CD14-positive monocyte (primary cell): ENCODE measurements around the gene SLC25A46. TPM values are rescaled to one million over a fixed set of nuclear protein-coding genes. Genes with fewer than 3 reads are reported as not detected.

Experiments
- DNase-seq, 3 donors: peaks; one replicate each; pipeline ENCODE4 v3.0.0-alpha.2; 2011 to 2022
- H2AFZ ChIP-seq: 2 replicates; pipeline ENCODE4 v1.6.0; 2012; ENCODE audit warnings: mild to moderate bottlenecking, low read depth, low read length, inconsistent platforms; ENCODE audit not compliant: insufficient read depth, poor library complexity, severe bottlenecking
- H3K27ac ChIP-seq, 2 donors: 1 replicate in 1 of 2; 2 replicates in 1 of 2; pipeline ENCODE4 v1.5.1; 2012 to 2013; ENCODE audit warnings: low read length in 2 of 2, control low read depth in 1 of 2, inconsistent platforms in 1 of 2, low read depth in 1 of 2, mild to moderate bottlenecking in 1 of 2
- H3K27me3 ChIP-seq, 2 donors: one replicate each; pipeline versions ENCODE4 v1.6.0 to v1.6.1; 2011 to 2013; ENCODE audit warnings: low read length in 2 of 2; ENCODE audit not compliant: control insufficient read depth in 2 of 2, insufficient read depth in 2 of 2
- H3K36me3 ChIP-seq, 2 donors: replicated peaks in 1 of 2; 1 replicate in 1 of 2; 2 replicates in 1 of 2; pipeline versions ENCODE4 v1.5.1 to v1.6.1; 2012 to 2013; ENCODE audit warnings: low read length in 2 of 2, control low read depth in 1 of 2, inconsistent platforms in 1 of 2, mild to moderate bottlenecking in 1 of 2; ENCODE audit not compliant: insufficient read depth in 2 of 2, control insufficient read depth in 1 of 2
- H3K4me1 ChIP-seq, 2 donors: 1 replicate in 1 of 2; 2 replicates in 1 of 2; pipeline versions ENCODE4 v1.5.1 to v1.6.1; 2012 to 2013; ENCODE audit warnings: low read length in 2 of 2, control low read depth in 1 of 2, inconsistent platforms in 1 of 2, mild to moderate bottlenecking in 1 of 2, moderate library complexity in 1 of 2; ENCODE audit not compliant: insufficient read depth in 2 of 2, control insufficient read depth in 1 of 2
- H3K4me2 ChIP-seq: replicated peaks from 2 replicates; pipeline ENCODE3; 2012; ENCODE audit warnings: low read length, moderate library complexity, mild to moderate bottlenecking; ENCODE audit not compliant: poor library complexity, severe bottlenecking; ENCODE audit errors: extremely low read depth
- H3K4me3 ChIP-seq, 3 experiments: fragments of 200-600 bp in 1 of 3; sonication (generic) in 1 of 3; replicated peaks in 1 of 3; 1 replicate in 2 of 3; 2 replicates in 1 of 3; pipeline ENCODE4 v1.5.1; 2011 to 2013; ENCODE audit warnings: low read length in 3 of 3, mild to moderate bottlenecking in 3 of 3, control low read depth in 2 of 3, low read depth in 2 of 3, inconsistent platforms in 1 of 3, moderate library complexity in 1 of 3
- H3K79me2 ChIP-seq: 2 replicates; pipeline ENCODE4 v1.6.0; 2012; ENCODE audit warnings: mild to moderate bottlenecking, control low read depth, inconsistent platforms, low read length, moderate library complexity; ENCODE audit not compliant: insufficient read depth
- H3K9ac ChIP-seq: 2 replicates; pipeline ENCODE4 v1.6.0; 2017; ENCODE audit warnings: low read length, mild to moderate bottlenecking; ENCODE audit not compliant: insufficient read depth, poor library complexity, severe bottlenecking
- H3K9me3 ChIP-seq, 2 donors: replicated peaks in 1 of 2; 1 replicate in 1 of 2; 2 replicates in 1 of 2; pipeline versions ENCODE4 v1.5.1 to v1.6.1; 2012 to 2013; ENCODE audit warnings: low read length in 2 of 2, control low read depth in 1 of 2; ENCODE audit not compliant: control insufficient read depth in 1 of 2, insufficient read depth in 1 of 2
- H4K20me1 ChIP-seq: 2 replicates; pipeline ENCODE4 v1.6.0; 2012; ENCODE audit warnings: mild to moderate bottlenecking, low read length, control low read depth, moderate library complexity; ENCODE audit not compliant: insufficient read depth
- H3K27ac Mint-ChIP-seq, 7 donors: one replicate each; pipeline ENCODE4 v1.8.0; 2020; ENCODE audit warnings: mild to moderate bottlenecking in 7 of 7, mixed read lengths in 7 of 7, moderate library complexity in 6 of 7, inconsistent platforms in 2 of 7
- H3K27me3 Mint-ChIP-seq, 3 donors: one replicate each; pipeline ENCODE4 v1.8.0; 2021 to 2022; ENCODE audit warnings: low read depth in 3 of 3, mild to moderate bottlenecking in 3 of 3, mixed read lengths in 3 of 3, moderate library complexity in 3 of 3, inconsistent platforms in 1 of 3
- H3K36me3 Mint-ChIP-seq, 2 donors: one replicate each; pipeline ENCODE4 v1.8.0; 2020; ENCODE audit warnings: mixed read lengths in 2 of 2, inconsistent platforms in 1 of 2, mild to moderate bottlenecking in 1 of 2
- H3K4me1 Mint-ChIP-seq: one replicate; pipeline ENCODE4 v1.8.0; 2020; ENCODE audit warnings: mild to moderate bottlenecking, mixed read lengths
- H3K4me3 Mint-ChIP-seq, 2 donors: one replicate each; pipeline ENCODE4 v1.8.0; 2020; ENCODE audit warnings: mild to moderate bottlenecking in 2 of 2, mixed read lengths in 2 of 2, moderate library complexity in 1 of 2
- H3K9me3 Mint-ChIP-seq, 7 donors: one replicate each; pipeline ENCODE4 v1.8.0; 2020 to 2022; ENCODE audit warnings: mixed read lengths in 7 of 7, mild to moderate bottlenecking in 6 of 7, moderate library complexity in 6 of 7, inconsistent platforms in 2 of 7
- CTCF ChIP-seq: fragments of 200-600 bp; IDR thresholded peaks from one replicate; pipeline ENCODE4 v1.8.0; 2022; ENCODE audit warnings: antibody characterized with exemption, mild to moderate bottlenecking
- WGBS: methylation state at CpG from one replicate; pipeline ENCODE4 v1.1.5; 2013; ENCODE audit warnings: missing lambda C conversion rate; ENCODE audit not compliant: insufficient coverage; 5-methylcytosine and 5-hydroxymethylcytosine counted together
- intact Hi-C, 2 donors: fragments of 100-400 bp; cut with micrococcal nuclease; formaldehyde crosslinking; loops; one replicate each; pipeline versions ENCODE4 v1.15.0 to v1.15.1; 2023
- polyA plus RNA-seq, 3 donors: library from polyadenylated mRNA; depleted of rRNA in 1 of 3; unstranded in 2 of 3; stranded (reverse) in 1 of 3; fragments of 300-500 nt in 2 of 3; fragments of >200 nt in 1 of 3; fragmentation: Illumina TruSeq in 2 of 3; gene quantifications; 1 replicate in 2 of 3; 2 replicates in 1 of 3; pipeline ENCODE4 v1.2.3, GENCODE V29; 2012 to 2021

The SLC25A46 gene
- polyA plus RNA-seq, 3 donors, result 20.1 to 32.2 (median 29.7) TPM

- Histone ChIP-seq H3K4me2 (no peak overlapping the region), H3K27ac (no peak overlapping the region), H3K9me3 (no peaks in the 10 kb centered on the region), H2AFZ (no peak overlapping the region), H3K27me3 (no peaks in the 10 kb centered on the region), H3K4me3 (no peak overlapping the region), H3K36me3 (no peaks in the 10 kb centered on the region), H3K4me1 (no peaks in the 10 kb centered on the region), H3K79me2 (no peaks in the 10 kb centered on the region), H4K20me1 (no peaks in the 10 kb centered on the region), H3K9ac (no peak overlapping the region)
- intact Hi-C loops, result no loop called here
- no peak for TF ChIP-seq CTCF
- DNase-seq, result no peak
- H3K4me1 Mint-ChIP-seq, result no peaks in the 10 kb centered on the region
- peaks cover 0 to 2% (median 0%) of the 10 kb centered on the region in 3 donors for H3K27me3 Mint-ChIP-seq
- peaks cover 2 to 15% (median 4%) of the 10 kb centered on the region in 7 donors for H3K9me3 Mint-ChIP-seq
- no CpG with 5 or more reads among the region's 1 CpG for WGBS
- no peak overlapping the region for H3K27ac Mint-ChIP-seq
- H3K4me3 Mint-ChIP-seq, result no peak overlapping the region
- no peaks in the 10 kb centered on the region for H3K36me3 Mint-ChIP-seq
Observed at GRCh38 chr5:110790673-110791072, 51.9 kb downstream of the SLC25A46 start.

DNA sequence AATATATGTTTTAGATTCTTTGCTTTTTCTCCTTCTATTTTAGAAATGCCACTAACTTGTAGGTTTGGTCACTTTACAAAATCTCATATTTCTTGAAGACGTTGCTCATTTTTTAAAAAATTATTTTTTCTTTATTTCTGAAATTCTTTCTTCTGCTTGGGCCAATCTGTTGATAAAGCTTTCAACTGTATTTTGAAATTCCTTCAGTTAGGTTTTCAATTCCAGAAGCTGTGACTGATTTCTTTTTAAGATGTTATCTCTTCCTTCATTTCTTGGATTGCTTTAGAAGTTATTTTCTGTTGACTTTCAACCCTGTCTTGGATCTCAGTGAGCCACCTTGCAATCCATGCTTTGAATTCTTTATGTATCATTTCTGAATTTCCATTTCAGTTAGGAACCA lies 64.2 kb downstream of the SLC25A46 start:
- Histone ChIP-seq H3K4me1 (no peaks in the 10 kb centered on the region), H3K27me3 (no peaks in the 10 kb centered on the region), H3K9me3 (peaks cover 11 to 17% of the 10 kb centered on the region in 2 donors), H3K4me2 (no peak overlapping the region), H4K20me1 (no peaks in the 10 kb centered on the region), H2AFZ (no peak overlapping the region), H3K79me2 (no peaks in the 10 kb centered on the region), H3K36me3 (no peaks in the 10 kb centered on the region), H3K4me3 (no peak overlapping the region), H3K9ac (no peak overlapping the region), H3K27ac (no peak overlapping the region)
- H3K4me1 Mint-ChIP-seq, result no peaks in the 10 kb centered on the region
- no peak overlapping the region for H3K4me3 Mint-ChIP-seq
- WGBS, result no CpG with 5 or more reads among the region's 1 CpG
- intact Hi-C loops, result no loop called here
- no peaks in the 10 kb centered on the region for H3K36me3 Mint-ChIP-seq
- no peak for TF ChIP-seq CTCF
- peaks cover 3 to 24% (median 10%) of the 10 kb centered on the region in 7 donors for H3K9me3 Mint-ChIP-seq
- no peak overlapping the region for H3K27ac Mint-ChIP-seq
- DNase-seq, result no peak
- H3K27me3 Mint-ChIP-seq, result peaks cover 0 to 2% (median 0%) of the 10 kb centered on the region in 3 donors
